ENCODE data around the gene GAN. TPM values are rescaled to one million over a fixed set of nuclear protein-coding genes. Genes with fewer than 3 reads are reported as not detected.

GAN gene
- total and polyA plus RNA-seq, 10 of the 15 experiments (the other 5 are each of a cell fraction or from before 2014, with no cell fraction given): 0.42 to 8.4 (median 2.5) TPM

GRCh38 chr16:81349608-81350305 is 35.0 kb downstream of the GAN start:
- ChIA-PET SMC1A (ENCODE audit: uncharacterized antibody, unreplicated experiment) (no interaction called here), POLR2A (no interaction called here), CTCF (no interaction called here), RAD21 (ENCODE audit: unreplicated experiment) (no interaction called here)
- Histone ChIP-seq H4K20me1 (ENCODE audit: control insufficient read depth, insufficient read depth) (no peaks in the 10 kb centered on the region), H3K9ac (ENCODE audit: control insufficient read depth, insufficient read depth, low read length) (no peak overlapping the region), H3K27ac (ENCODE audit: control insufficient read depth, insufficient read depth) (no peak overlapping the region), H3K27me3 (replicated peaks in 1 of 2; ENCODE audit: control insufficient read depth in 2 of 2, insufficient read depth in 2 of 2, low read length in 1 of 2) (no peaks in the 10 kb centered on the region), H3K4me3 (no peak overlapping the region), H3K36me3 (ENCODE audit: control insufficient read depth in 2 of 2, insufficient read depth in 2 of 2, low read length in 1 of 2) (no peaks in the 10 kb centered on the region), H3K9me3 (replicated peaks; ENCODE audit: control insufficient read depth, insufficient read depth, low read length) (peaks cover 4% of the 10 kb centered on the region), H3K79me2 (ENCODE audit: control insufficient read depth, insufficient read depth, low read length) (no peaks in the 10 kb centered on the region), H3K4me2 (ENCODE audit: control insufficient read depth, insufficient read depth) (no peak overlapping the region), H2AFZ (ENCODE audit: control insufficient read depth, low read depth, low read length) (no peak overlapping the region), H3K4me1 (ENCODE audit: control insufficient read depth, insufficient read depth, low read length) (no peaks in the 10 kb centered on the region)
- BruUV-seq (replicated peaks): no TSS peak
- DNase-seq (ENCODE audit: low read depth, low spot score) (no peak), ATAC-seq (no peak), FAIRE-seq (no peak)
- 82% methylated on average over 4 of the region's 4 CpGs for WGBS (ENCODE audit: insufficient coverage, insufficient replicate concordance, low lambda C conversion rate, missing lambda C conversion rate)
- TF ChIP-seq SMAD1 (IDR thresholded peaks at IDR 0.05; ENCODE audit: low read depth, partially characterized antibody): no peak
- TF ChIP-seq KAT2A (conservative IDR thresholded peaks at IDR 0.05; ENCODE audit: control insufficient read depth, low read depth, low read length): no peak
- no peak for TF ChIP-seq PML (IDR thresholded peaks at IDR 0.05; ENCODE audit: low read length)
- TF ChIP-seq NFYB (IDR thresholded peaks at IDR 0.05; ENCODE audit: insufficient read depth, low read depth, low read length): no peak
- TF ChIP-seq FOXK2 (IDR thresholded peaks at IDR 0.05): no peak
- no peak for TF ChIP-seq CHD2 (IDR thresholded peaks at IDR 0.05; ENCODE audit: borderline replicate concordance, low read depth, low read length)
- no peak for TF ChIP-seq PRDM15 (CRISPR knock-in tag; IDR thresholded peaks at IDR 0.05)
- no peak for TF ChIP-seq ZNF622 (IDR thresholded peaks at IDR 0.05)
- no peak for TF ChIP-seq ZBTB33 (IDR thresholded peaks at IDR 0.05)
- in situ Hi-C loops (cut with MboI) (no loop called here), intact Hi-C loops (cut with micrococcal nuclease; ENCODE audit: unreplicated experiment) (no loop called here)
